HG02678 (cell line): ENCODE measurements around the gene KRT6C.

Experiments used
- ATAC-seq: cut with Tn5 transposase; IDR thresholded peaks from one replicate; pipeline ENCODE4 v1.9.1; 2021; ENCODE audit warnings: mild to moderate bottlenecking, moderate library complexity; ENCODE audit not compliant: unreplicated experiment

The KRT6C gene

DNA sequence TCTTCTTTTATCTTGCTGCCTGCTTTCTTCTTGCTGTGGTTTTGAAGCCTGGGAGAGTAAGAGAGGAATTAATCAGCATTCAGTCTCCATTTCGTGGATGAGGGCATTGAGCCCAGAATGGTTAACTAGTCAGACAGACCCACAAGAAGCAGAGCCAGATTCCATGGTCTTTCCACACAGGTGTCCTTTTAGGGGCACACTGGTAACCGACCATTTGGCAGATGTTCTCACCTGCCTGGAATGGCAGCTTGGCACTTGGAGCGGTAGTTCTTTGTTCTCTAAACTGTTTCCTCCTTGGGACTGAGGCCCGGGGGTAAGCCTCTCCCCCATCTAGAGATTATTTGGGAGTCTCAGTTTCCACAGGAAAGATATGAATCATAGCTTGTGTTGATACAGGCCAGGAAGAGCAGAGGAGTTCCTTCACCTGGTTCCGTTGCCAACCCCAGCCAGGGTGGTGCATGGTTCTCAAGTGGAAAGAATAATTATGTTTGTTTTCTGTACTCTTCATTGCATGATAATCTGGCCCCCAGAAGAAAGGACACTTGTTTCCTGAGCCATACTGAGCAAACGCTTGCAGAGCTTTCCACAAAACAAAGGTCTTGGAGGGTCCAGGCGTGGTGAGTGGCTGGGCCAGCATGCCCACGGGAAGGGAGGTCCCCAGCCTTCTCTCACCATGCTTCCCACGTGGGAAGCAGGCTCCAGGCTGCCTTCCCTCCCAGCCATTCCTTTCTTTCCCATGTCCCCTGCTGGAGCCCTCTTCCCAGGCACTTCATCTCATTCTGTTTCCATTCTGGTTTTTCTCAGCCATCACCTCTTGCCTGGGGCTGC, 37.4 kb downstream of the KRT6C start:
- no peak for ATAC-seq

DNA sequence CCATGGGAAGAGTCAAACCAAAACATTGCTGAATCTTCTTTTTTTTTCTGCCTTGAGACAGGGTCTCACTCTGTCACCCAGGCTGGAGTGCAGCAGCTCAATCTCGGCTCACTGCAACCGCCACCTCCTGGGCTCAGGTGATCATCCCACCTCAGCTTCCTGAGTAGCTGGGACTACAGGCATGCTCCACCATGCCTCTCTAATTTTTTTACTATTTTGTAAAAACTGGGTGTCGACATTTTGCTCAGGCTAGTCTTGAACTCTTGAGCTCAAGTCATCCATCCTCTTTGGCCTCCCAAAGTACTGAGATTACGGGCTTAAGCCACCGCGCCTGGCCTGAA, 38.0 kb downstream of the KRT6C start:
- no peak for ATAC-seq

- no peak for ATAC-seq
These were observed 38.7 kb downstream of the KRT6C start for GRCh38 chr12:52434760-52435530.

DNA sequence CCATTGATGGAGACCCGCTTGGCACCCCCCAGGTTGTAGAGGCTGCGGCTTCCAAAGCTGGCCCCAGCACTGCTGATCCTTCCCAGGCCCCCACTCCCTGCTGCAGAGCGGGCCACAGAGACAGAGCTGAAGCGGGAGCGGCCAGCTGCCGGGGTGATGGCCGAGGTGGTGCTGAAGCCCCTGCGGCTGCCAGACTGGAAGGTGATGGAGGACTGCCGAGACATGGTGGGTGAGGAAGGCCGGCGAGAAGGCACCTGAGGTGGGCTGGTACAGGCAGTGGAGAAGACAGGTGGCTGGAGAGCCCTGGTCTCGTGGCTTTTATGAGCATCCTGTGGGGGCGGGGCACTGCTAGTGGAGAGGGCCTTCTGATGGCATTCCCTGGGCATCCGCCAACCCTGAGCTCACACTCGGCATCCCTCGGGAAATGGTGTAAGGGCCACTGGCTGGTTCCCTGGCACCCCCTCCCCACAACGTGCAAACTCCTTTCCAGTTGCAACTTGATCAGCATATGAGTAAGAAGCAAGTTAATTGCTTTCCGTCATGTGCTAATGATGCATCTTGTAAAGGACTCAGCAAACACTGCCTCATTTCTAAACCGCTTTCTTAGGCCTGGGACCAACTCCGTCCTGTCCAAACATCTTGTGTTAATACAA, 39.4 kb downstream of the KRT6C start, which contains the start of gene KRT75:
Gene KRT75 (minus strand): TSS at position 291 of the 653 bp plus-strand sequence. CDS start 67 bp downstream, at position 224.
- no peak for ATAC-seq

DNA sequence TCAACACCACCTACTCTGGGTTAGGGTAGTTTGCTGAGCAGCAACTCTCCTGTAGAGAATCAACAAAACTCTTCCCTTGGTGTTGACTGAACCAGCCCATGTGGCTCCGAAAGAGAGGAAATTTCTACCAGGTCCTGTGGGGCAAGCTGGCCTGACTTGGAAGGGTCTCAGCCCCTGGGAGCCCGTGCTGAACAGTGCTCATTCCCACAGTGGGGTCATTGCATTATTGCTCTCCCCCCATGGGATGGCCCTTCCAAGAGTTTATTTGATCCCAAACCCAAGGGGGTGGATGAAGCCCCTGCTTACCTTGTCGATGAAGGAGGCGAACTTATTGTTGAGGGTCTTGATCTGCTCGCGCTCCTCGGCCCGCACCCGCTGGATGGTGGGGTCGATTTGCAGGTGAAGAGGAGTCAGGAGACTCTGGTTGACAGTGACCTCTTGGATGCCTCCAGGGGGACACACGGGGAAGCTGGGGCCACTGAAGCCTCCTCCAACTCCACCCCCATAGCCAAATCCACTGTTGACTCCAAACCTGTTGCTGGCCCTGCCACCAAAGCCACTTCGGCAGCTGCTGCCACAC, 40.0 kb downstream of the KRT6C start:
- ATAC-seq, result no peak

DNA sequence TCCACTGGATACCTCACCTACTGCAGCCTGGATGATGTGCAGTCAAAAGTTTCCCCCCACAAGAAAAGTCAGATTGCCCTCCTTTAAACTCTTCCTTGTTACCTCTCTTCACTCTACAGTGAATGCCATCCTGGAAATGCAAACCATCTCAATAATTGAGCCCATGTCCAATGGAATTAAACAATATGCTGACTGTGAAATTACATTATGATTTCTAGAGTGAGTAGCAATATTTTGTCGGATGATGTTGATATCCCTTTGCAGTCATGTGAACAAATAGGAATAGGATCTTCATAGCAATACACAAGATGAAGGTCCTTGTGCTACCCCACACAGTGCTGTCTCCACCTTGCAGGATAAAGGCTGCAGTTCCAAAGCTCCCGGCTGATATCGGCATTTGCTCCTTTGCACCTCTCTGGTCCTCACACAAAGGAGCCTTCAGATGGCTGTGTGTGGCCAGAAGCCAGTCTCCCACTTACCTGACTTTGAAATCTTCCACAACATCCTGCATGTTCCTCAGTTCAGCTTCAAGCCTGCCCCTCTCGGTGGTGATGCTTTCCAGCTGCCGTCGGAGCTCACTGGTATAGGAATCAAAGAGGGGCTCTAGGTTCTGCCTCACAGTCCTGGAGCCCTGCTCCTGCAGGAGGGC, 40.9 kb downstream of the KRT6C start:
- ATAC-seq, result no peak

DNA sequence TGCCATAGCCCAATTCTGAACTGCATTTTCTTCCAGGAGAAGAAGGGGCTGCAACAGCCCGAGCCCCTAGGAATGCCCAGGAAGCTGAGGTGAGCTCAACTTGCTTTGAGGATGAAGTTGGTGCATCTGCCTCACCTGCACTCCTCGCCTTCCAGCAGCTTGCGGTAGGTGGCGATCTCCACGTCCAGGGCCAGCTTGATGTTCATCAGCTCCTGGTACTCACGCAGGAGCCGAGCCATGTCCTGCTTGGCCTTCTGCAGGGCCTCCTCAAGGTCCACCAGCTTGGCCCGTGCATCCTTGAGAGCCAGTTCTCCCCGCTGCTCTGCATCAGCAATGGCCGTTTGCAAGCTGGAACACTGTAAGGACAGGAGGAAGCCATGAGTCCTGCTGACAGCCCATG, 45.5 kb downstream of the KRT6C start:
- no peak for ATAC-seq

DNA sequence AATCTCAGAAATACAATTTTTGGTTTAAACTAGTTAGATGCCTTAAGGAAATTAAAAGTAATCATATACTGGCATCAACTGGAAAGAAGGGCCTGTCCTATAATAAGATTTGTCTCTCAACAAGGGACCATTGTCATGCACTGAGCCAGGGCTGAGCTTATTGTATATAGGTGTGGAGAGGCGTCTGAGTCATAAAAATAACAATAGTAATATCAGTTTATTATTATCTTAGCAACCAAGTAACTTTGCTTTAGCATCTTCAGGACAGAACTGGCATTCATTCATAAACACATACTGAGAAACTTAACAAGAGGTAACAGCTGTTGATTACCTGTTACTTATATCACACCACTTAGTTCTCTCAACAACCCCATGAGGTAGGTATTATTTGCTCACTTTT, 46.5 kb downstream of the KRT6C start:
- no peak for ATAC-seq

DNA sequence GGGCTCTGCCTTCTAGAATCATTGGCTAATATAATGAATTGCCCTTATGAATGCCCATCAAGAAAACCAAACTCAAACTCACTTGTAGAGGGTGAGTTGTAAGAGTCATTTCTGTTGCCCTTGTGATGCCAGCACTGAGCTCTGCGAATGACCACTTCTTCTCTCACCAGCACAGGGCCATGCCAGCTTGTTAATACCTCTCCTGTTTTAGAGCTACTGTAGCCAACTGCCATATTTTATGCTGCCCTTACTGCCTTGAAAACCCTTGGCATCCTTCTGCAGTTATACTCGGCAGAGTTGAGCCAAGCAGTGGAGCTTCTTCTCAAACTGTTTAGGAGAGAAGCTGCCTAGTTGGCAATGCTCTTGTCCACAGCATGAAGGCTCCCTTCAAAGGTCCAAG, 47.6 kb downstream of the KRT6C start:
- ATAC-seq, result no peak

- ATAC-seq, result no peak
These were observed 48.1 kb downstream of the KRT6C start for GRCh38 chr12:52425466-52425865.

GRCh38 chr12:52423661-52424500, 49.7 kb downstream of the KRT6C start:
- no peak for ATAC-seq

DNA sequence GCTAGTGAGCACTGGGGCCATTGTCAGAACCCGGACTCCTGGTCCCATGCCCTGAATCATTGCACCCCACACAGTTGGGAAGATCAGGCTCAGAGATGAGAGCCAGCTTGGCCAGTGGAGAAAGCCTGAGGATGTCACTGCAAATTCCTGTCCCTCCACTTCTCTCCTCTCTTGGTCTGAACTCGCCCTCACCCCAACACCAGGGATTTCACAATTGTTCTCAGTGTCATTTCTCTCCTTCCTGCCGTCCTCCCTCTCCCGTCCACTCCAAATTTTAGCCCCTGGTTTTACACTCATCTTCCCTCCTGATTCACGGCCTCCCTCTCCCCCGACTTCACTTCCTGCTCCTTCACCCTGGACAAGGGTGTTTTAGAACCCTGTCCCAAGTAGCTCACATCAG, 50.6 kb downstream of the KRT6C start:
- ATAC-seq, result no peak

DNA sequence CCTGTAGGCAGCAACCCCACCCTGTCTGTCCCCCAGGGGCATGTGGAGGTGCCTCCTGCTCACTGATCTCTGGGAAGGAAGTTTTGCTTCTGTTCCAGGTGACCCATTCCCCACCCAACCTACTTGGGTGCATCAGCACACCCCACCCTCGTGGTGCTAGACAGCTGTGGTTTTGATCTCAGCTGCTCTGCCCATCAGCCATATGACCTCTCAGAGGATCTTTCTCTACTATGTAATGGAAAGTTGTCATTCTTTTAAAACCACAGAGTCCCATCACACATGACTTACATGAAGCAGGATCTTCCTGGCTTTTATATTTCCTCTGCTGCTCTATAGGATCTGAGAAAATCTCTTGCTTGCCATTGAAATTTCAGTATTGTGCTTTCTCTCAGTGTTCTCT, 53.9 kb downstream of the KRT6C start:
- ATAC-seq, result no peak

DNA sequence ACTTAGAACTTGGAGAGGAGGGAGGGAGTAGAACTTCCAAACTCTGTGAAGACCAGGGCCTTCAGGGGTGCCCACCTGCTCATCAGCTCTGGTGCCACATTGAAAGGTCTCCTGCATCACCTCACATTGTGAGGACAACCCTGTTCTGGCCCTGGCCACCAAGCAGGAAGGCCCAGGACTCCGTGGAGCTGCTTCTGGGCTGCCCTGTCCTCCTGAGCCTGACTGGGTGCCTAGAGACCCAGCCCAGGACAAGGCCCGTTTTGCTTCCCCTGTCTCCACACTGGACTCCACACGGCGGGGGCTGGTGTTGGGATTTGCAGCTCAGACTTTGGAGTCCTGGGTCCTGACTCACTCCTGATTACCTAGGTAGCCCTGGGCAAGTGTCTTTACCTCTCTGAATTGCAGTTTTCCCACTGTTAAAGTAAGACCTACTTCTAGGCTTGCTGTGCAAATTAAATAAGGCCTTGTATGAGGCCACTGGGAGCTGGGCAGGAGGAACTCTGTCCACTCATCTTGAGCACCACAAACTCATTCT, 55.0 kb downstream of the KRT6C start:
- no peak for ATAC-seq
